ENCODE data around the gene PM20D2. TPM values are rescaled to one million over a fixed set of nuclear protein-coding genes. Genes with fewer than 3 reads are reported as not detected.

Gene PM20D2
- total and polyA plus RNA-seq, 2 of the 8 experiments (the other 6 are each of a cell fraction or from before 2014, with no cell fraction given) = 2.7 to 7.6 TPM

- Histone ChIP-seq H3K4me2 (ENCODE audit: insufficient read depth in 1 of 2, low read depth in 2 of 2, low read length in 2 of 2) (no peak overlapping the region), H3K4ac (replicated peaks; ENCODE audit: insufficient read length, low read depth, low read length) (no peak overlapping the region), H4K20me1 (replicated peaks in 1 of 2; ENCODE audit: control insufficient read depth in 1 of 2, insufficient read depth in 2 of 2, low read length in 2 of 2) (no peaks in the 10 kb centered on the region), H2BK15ac (ENCODE audit: low read length) (no peak overlapping the region), H3K9me3 (ENCODE audit: insufficient read depth in 2 of 2, low read depth in 1 of 2, low read length in 1 of 2) (peaks cover 0 to 2% of the 10 kb centered on the region in 2 experiments; a peak in 1 of 4 replicates), H3K36me3 (ENCODE audit: control insufficient read depth in 2 of 4, insufficient read depth in 4 of 4, low read length in 3 of 4) (no peaks in the 10 kb centered on the region), H2BK12ac (ENCODE audit: low read depth, low read length) (no peak overlapping the region), H2BK20ac (ENCODE audit: low read length) (no peak overlapping the region), H3K27me3 (replicated peaks in 1 of 4; ENCODE audit: control insufficient read depth in 3 of 4, extremely low read depth in 1 of 4, insufficient read depth in 3 of 4, low read length in 3 of 4) (peaks cover 3 to 27% (median 14%) of the 10 kb centered on the region in 4 experiments; a peak in 6 of 7 replicates), H4K5ac (ENCODE audit: insufficient read length, low read depth, low read length) (no peak overlapping the region), H3K79me2 (ENCODE audit: control insufficient read depth in 1 of 2, insufficient read depth in 2 of 2, low read length in 2 of 2) (no peaks in the 10 kb centered on the region), H4K8ac (ENCODE audit: extremely low read depth, insufficient read depth, low read length) (no peak overlapping the region), H4K91ac (replicated peaks; ENCODE audit: insufficient read length, low read length) (no peak overlapping the region), H3K23me2 (ENCODE audit: low read depth, low read length) (no peaks in the 10 kb centered on the region), H3K56ac (replicated peaks; ENCODE audit: insufficient read length, low read depth, low read length) (no peak overlapping the region), H3K23ac (ENCODE audit: insufficient read length) (no peak overlapping the region), H3K4me1 (replicated peaks in 1 of 4; ENCODE audit: control insufficient read depth in 3 of 4, insufficient read depth in 4 of 4, low read length in 3 of 4) (peaks cover 0 to 3% (median 0%) of the 10 kb centered on the region in 4 experiments; a peak in 1 of 7 replicates), H2AK5ac (ENCODE audit: low read depth, low read length) (no peak overlapping the region), H2AFZ (ENCODE audit: low read length) (no peak overlapping the region), H3K9ac (replicated peaks in 1 of 4; ENCODE audit: extremely low read depth in 1 of 4, low read depth in 3 of 4, low read length in 3 of 4) (no peak overlapping the region), H2BK5ac (ENCODE audit: low read depth, low read length) (no peak overlapping the region), H3K14ac (ENCODE audit: insufficient read length) (no peak overlapping the region), H3K79me1 (ENCODE audit: low read depth, low read length) (no peaks in the 10 kb centered on the region), H3K27ac (ENCODE audit: low read depth, low read length) (no peak overlapping the region), H3K4me3 (ENCODE audit: extremely low read depth in 1 of 4, insufficient read depth in 2 of 4, low read depth in 3 of 4, low read length in 4 of 4) (no peak overlapping the region), H2BK120ac (replicated peaks; ENCODE audit: low read depth, low read length) (no peak overlapping the region), H3K18ac (ENCODE audit: extremely low read depth, low read length) (no peak overlapping the region)
- ChIA-PET CTCF (ENCODE audit: partially characterized antibody) (interaction anchor here (0.6 to 1.3 kb wide), 5 partner anchors 8 to 148 kb away, joined by 3 to 7 read pairs (median 4); no protein-coding TSS in a partner anchor), POLR2A (ENCODE audit: partially characterized antibody) (interaction anchor here (1.6 kb wide), 1 partner anchor 14 kb away, joined by 5 read pairs; the partner anchor contains the start of gene SRSF12)
- DNase-seq (ENCODE audit: low read depth in 1 of 2, low spot score in 2 of 2) (no peak), FAIRE-seq (no peak)
- 91% methylated on average over 3 of the region's 3 CpGs; no CpG with 5 or more reads in 1 of the 2 experiments for WGBS, 2 experiments (ENCODE audit: extremely low coverage in 1 of 2, insufficient coverage in 1 of 2, insufficient read length in 1 of 2, insufficient replicate concordance in 2 of 2, low coverage in 1 of 2, low lambda C conversion rate in 2 of 2, missing lambda C conversion rate in 1 of 2)
- no peak for TF ChIP-seq CREB1 (IDR thresholded peaks at IDR 0.05)
- TF ChIP-seq RAD21 (IDR thresholded peaks at IDR 0.05 in 1 of 2, conservative IDR thresholded peaks at IDR 0.05 in 1 of 2; ENCODE audit: low read depth in 2 of 2, low read length in 2 of 2) = no peak
- TF ChIP-seq FOSL1 (IDR thresholded peaks at IDR 0.05; ENCODE audit: insufficient read depth, low read depth, low read length) = no peak
- no peak for TF ChIP-seq KDM4A (IDR thresholded peaks at IDR 0.05; ENCODE audit: low read depth, low read length, severe bottlenecking)
- TF ChIP-seq TAF1 (IDR thresholded peaks at IDR 0.05; ENCODE audit: low read depth, low read length) = no peak
- no peak for TF ChIP-seq EZH2 (IDR thresholded peaks at IDR 0.05; ENCODE audit: low read depth, low read length, severe bottlenecking)
- no peak for TF ChIP-seq EP300 (IDR thresholded peaks at IDR 0.05; ENCODE audit: borderline replicate concordance in 1 of 2, low read depth in 2 of 2, low read length in 2 of 2)
- TF ChIP-seq CBX8 (IDR thresholded peaks at IDR 0.05; ENCODE audit: borderline replicate concordance, low read depth, low read length) = no peak
- TF ChIP-seq, protein P1, sequence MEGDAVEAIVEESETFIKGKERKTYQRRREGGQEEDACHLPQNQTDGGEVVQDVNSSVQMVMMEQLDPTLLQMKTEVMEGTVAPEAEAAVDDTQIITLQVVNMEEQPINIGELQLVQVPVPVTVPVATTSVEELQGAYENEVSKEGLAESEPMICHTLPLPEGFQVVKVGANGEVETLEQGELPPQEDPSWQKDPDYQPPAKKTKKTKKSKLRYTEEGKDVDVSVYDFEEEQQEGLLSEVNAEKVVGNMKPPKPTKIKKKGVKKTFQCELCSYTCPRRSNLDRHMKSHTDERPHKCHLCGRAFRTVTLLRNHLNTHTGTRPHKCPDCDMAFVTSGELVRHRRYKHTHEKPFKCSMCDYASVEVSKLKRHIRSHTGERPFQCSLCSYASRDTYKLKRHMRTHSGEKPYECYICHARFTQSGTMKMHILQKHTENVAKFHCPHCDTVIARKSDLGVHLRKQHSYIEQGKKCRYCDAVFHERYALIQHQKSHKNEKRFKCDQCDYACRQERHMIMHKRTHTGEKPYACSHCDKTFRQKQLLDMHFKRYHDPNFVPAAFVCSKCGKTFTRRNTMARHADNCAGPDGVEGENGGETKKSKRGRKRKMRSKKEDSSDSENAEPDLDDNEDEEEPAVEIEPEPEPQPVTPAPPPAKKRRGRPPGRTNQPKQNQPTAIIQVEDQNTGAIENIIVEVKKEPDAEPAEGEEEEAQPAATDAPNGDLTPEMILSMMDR (IDR thresholded peaks at IDR 0.05; ENCODE audit: control extremely low read depth in 1 of 3, insufficient read depth in 1 of 3, low read depth in 1 of 3, low read length in 3 of 3) = no peak
Measured at GRCh38 chr6:89131599-89131998, 14.3 kb upstream of the PM20D2 start.

Data from H1 (cell line).